T-helper 2 cell treated with Interferon-gamma antibody and Interleukin-4, amounts not matched to agents 100 ng/mL and 5 ng/mL, for 36 hours (primary cell): ENCODE results near the gene ZNF594. TPM values are rescaled to one million over a fixed set of nuclear protein-coding genes. Genes with fewer than 3 reads are reported as not detected.
"Not testable (repeated sequence)": the region's sequence is repeated elsewhere in the genome, so short reads cannot be mapped to it uniquely, and the experiment has no call there.

Experiments used
- intact Hi-C: fragments of 100-400 bp; cut with micrococcal nuclease; formaldehyde crosslinking; loops from one replicate; pipeline ENCODE4 v1.15.1; 2023
- total RNA-seq: library from RNA; stranded (reverse); gene quantifications from 2 replicates; pipeline ENCODE4 v1.2.3, GENCODE V29; 2022

Gene ZNF594
- 8.6 and 10.5 TPM in 2 replicates for total RNA-seq

DNA sequence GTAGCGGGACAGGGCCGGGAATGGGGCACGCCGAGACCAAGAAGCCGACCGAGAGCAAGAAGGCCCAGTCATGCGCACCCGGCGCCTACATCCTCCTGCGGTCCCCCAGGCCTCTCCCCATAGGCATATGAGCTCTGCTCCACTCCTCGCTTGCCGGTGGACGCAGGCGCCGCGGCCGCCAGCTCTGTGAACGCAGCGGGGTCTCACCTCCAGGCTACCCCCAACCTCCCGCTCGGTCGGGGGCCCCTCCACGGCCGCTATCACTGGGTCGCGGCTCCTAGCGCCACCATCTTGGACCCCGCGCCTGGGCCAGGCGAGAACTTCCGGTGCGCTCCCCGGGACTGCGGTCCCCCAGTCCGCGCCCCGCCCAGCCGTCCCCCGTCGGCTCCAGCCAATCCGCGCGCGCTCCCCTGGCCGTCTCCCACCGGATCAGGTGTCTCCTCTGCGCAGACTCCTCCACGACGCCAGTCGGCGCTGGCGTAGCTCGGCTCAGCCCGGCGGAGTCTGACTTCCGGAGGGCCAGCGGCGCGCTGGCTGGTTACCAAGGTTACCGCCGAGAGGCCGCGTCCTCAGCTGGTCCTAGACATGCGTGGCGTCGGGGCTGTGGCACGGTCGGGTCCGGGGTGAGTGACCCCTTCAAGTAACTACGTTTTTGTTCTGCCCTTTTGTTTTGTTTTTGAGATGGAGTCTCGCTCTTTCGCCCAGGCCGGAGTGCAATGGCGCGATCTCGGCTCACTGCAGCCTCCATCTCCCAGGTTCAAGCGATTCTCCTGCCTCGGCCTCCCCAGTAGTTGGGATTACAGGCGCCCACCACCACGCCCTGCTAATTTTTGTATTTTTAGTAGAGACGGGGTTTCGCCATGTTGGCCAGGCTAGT, at the start of gene ZNF594:
Gene ZNF594, minus strand, starts transcription at position 328 of the 877 bp plus-strand sequence. CDS start 7,612 bp downstream, outside the sequence.
- intact Hi-C loops, result loop anchor here (2.0 to 10.0 kb wide), 3 partner anchors 81 to 113 kb away; partner anchors contain the start of genes RABEP1, ZFP3 and ZNF232

DNA sequence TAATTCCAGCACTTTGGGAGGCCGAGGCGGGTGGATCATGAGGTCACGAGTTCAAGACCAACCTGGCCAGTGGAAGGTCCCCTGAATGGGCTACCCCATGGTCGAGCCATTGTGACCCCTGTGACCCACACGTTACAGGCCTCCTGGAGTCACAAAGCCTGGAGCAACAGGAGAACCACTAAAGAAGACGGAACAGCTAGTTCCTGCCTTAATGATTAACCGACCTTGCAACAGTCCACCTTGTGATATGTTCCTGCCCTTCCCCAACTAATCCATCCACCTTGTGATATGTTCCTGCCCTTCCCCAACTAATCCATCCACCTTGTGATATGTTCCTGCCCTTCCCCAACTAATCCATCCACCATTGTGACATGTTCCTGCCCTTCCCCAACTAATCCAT, 48.1 kb upstream of the ZNF594 start:
- intact Hi-C loops, result not testable (repeated sequence)

DNA sequence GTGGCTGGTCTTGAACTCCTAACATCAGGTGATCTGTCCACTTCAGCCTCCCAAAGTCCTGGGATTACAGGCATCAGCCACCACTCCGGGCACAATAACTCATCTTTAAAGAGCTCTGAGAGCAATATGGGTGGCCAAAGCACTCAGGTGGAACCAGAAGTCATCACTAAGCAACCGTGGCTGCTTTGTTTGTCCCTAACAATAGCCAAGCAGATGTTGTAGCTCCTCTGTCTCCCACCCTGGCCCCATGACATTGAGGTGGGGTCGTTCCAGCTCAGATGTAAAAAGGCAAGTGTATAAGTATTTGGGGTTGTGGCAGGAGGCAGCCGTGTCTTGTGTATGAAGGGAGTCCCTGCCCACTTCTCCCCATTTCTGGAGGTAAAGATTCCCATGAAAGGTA, 46.7 kb upstream of the ZNF594 start:
- intact Hi-C loops, result no loop called here

DNA sequence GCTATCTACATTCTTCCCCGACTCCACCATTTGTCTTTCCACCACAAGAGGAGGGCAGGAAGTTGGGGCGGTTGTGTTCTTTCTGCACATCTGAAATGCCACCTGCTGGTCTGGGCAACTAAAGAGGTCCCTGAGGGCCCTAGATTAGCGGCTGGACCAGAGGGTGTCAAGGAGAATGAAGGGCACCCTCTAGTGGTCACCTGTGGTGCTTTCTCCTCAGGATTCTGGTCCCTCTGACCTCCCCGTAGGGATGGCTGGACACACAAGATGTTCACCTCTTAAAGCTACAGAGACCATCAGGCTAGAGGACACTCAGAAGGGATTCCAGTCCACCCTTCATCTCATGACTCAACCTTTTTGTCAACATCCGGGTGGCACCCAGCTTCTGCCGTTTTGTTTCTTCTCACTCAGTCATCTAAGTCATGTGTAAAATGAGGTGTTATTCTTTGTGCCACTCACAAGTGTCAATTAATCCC, 45.9 kb upstream of the ZNF594 start:
- intact Hi-C loops, result loop anchor here (1.0 kb wide), 1 partner anchor 40 kb away; no protein-coding TSS in a partner anchor

DNA sequence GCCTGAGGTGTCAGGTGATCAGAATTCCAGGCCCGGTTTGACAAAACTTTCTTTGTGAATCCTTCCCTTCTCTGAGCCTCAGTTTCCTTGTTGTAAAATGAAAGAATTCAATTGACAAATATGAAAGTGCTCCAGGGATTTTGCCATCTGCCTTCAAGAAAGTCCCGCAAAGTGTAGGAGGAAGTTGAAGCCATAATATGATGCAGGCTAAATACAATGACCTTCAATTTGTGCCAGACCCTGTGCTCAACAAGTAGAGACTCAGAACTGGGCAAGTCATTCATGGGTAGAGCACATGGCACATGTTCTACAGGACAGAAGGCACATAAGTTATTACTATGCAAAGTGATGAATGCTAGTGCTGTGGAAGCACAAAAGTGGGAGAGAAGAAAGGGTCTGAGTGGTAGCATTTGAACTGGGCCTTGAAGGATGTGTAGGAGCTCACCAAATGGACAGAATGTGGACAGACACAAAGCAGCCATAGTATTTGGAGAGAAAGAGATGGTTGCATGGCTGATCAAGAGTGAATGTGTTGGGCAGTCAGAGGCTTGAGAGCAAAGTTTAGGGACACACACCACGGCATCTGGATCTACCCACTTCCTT, 45.4 kb upstream of the ZNF594 start:
- intact Hi-C loops, result loop anchor here (1.0 kb wide), 1 partner anchor 40 kb away; no protein-coding TSS in a partner anchor

DNA sequence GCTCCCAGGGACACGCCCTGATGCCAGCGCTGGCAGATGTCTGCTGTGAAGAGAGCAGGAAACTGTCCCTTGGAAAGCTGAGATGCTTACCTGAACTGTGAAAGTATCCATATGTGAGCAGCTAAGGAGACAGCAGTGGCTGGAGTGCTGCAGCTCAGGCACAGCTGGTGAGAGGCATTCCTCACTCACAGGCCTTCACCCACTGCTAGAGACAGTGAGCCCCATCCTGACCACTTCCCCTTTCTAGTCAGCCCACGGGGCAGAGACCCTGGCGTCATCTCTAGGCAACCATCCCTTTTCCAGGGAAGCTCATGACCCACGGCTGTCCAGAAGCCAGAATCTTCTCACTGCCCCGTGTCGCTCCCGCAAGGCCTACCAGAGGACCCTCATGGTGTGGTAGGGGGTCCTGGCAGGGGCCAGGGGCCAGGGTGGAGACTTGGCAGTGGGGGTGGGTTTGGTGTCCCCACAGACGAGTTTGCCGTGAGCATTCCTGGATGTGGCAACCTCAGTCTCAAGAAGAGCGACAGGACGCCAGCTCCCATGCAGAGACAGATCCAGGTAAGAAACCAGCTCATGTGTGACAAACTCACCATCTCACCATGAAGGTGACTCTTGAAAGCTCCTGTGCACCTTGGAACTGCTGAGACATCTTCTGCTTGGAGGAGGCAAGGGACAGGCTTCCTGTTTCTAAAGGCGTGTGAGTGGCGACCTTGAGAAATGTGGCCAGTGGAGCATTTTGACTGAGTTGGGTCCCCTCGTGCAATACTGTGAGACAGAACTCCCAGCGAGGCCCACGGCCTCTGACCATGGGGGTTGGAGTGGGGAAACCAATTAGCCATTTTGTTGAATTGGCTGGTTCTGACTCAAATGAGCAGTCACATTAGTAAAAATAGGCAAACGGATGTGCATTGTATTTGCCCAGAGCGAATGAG, 43.2 kb upstream of the ZNF594 start, which contains the start of gene SCIMP:
Gene SCIMP, minus strand, starts transcription at position 216 of the 932 bp plus-strand sequence. Its CDS starts 105 bp downstream, at position 111.
- intact Hi-C loops, result no loop called here

DNA sequence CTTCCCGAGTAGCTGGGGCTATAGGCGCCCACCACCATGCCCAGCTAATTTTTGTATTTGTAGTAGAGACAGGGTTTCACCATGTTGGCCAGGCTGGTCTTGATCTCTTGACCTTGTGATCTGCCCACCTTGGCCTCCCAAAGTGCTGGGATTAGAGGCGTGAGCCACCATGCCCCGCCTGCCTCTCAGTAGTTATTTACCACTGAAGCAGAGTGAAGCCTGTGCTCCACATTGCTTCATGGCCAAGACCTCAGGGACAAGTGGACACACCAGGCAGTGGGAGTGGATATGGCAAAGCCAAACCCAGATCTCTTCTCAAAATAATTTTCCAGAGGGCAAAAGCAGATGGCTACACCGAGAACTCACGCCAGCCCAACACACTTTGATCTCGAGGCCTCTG, 41.8 kb upstream of the ZNF594 start:
- intact Hi-C loops, result not testable (repeated sequence)

DNA sequence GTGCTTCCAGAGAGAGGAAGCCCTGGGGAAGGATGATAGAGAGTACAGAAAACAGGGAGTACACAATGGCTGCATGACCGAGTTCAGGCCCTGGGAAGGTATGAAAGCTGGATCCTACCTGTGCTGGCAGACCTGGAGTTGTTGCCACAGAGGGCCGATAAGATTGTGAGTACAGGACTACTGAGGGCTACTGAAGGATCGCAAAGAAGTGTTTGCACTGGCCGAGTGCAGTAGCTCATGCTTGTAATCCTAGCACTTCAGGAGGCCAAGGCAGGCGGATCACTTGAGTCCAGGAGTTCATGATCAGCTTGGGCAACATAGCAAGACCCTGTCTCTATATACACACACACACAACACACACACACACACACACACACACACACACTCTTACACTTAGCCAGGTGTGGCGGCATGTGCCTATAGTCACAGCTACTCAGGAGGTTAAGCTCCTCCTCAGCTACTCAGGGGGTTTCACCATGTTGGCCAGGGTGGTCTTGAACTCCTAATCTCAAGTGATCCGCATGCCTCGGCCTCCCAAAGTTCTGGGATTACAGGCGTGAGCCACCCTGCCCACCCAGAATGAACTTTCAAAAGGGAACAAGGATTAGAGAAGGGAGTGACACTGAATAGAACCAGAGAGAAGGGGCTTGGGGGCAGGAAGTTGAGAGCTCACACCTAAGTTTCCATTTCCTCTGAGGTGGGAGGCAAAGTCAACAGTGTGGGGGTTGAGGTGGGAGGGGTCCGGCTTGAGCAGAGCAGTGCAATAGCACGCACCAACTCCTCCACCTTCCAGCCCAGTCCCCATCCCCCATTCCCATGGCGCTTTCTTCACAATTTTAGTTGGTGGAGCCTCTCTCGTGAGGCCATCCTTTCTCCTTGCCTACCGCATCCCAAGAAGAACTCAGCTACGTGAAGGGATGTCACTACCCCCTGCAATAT, 35.5 kb upstream of the ZNF594 start:
- intact Hi-C loops, result no loop called here

DNA sequence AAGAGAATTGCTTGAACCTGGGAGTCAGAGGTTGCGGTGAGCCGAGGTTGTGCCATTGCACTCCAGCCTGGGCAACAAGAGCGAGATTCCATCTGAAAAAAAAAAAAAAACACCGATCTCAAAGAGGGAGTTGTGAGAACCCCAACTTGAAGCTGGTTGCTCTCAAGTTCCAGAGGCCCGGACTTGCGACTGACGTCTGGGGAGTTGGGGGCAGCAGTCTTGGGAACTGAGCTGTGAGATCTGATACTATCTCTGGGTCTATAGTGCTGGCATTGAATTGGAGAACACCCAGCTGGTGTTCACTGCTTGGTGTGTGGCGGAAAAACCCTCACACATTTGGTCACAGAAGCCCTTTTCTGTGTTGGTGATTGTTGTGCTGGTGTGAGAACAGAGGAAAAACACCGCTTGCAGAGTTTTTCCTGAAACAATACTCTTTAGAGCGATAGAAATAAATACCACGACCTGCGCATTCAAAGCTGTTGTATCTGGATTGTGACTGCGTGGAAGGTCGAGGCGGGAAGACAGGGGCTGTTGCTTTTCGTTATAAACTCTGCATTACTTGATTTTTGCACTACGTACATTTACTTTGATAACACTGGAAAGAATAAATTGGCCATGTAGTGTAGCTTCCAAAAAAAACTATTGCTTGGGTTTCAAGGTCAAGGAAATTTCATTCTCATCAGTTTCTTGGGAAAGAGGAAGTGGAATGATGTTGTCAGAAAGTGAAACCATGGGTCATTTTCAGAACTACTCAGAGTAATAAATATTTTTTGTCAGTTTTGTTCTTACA, 34.2 kb upstream of the ZNF594 start:
- intact Hi-C loops, result no loop called here

DNA sequence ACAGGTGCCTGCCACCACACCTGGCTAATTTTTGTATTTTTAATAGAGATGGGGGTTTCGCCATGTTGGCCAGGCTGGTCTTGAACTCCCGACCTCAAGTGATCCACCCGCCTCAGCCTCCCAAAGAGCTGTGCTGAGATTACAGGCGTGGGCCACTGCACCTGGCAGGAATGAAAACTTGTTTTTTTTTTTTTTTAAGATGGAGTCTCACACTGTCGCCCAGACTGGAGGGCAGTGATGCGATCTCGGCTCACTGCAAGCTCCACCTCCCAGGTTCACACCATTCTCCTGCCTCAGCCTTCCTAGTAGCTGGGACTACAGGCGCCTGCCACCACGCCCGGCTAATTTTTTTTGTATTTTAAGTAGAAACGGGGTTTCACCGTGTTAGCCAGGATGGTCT, 30.2 kb upstream of the ZNF594 start:
- intact Hi-C loops, result not testable (repeated sequence)

DNA sequence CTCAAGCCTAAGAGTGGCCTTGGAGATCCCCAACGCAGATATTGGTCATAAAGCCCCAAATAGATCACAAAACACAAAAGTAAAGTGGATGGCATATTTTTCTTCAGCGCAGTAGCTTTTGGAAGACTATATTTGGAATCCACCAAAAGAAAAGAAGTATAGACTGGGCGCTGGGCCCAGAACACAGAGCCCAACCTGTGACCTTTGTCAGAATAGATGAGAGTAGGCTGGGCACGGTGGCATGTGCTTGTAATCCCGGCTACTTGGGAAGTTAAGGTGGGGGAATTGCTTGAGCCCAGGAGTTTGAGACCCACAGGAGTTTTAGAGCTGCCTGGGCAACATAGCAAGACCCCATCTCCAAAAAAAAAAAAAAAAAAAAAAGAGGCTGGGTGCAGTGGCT, 28.4 kb upstream of the ZNF594 start:
- intact Hi-C loops, result no loop called here

DNA sequence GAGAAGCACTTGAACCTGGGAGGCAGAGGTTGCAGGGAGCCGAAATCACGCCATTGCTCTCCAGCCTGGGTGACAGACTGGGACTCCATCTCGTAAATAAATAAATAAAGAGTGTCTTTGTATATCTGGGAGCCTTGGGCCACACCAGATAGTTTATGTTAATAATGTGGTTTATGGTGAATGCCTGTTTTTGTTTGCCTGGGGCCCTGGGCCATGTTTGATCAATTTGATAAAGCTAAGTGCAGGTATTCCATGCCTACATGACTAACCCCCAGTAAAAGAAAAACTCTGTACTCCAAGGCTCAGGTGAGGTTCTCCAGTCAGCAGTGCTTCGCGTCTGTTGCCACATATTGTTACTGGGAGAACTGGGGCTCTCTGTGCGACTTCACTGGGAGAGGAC, 27.9 kb upstream of the ZNF594 start:
- intact Hi-C loops, result no loop called here

DNA sequence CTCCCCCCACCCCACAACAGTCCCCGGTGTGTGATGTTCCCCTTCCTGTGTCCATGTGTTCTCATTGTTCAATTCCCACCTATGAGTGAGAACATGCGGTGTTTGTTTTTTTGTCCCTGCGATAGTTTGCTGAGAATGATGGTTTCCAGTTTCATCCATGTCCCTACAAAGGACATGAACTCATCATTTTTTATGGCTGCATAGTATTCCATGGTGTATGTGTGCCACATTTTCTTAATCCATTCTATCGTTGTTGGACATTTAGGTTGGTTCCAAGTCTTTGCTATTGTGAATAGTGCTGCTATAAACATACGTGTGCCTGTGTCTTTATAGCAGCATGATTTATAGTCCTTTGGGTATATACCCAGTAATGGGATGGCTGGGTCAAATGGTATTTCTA, 25.9 kb upstream of the ZNF594 start:
- intact Hi-C loops, result not testable (repeated sequence)

DNA sequence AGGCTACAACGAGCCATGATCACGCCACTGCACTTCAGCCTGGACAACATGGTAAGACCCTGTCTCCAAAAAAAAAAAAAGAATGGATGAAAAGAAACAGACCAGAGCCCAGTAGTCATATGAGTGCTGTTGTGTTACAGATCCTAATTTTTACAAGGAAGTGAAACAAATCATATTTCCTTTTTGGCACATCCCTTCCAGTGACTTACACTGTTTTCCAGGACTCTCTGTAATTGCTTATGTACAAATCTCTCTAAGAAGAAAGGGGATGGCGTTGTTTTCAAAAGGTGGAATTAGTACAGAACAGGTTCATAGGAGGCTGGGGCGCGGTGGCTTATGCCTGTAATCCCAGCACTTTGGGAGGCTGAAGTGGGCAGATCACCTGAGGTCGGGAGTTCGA, 19.8 kb upstream of the ZNF594 start:
- intact Hi-C loops, result no loop called here

DNA sequence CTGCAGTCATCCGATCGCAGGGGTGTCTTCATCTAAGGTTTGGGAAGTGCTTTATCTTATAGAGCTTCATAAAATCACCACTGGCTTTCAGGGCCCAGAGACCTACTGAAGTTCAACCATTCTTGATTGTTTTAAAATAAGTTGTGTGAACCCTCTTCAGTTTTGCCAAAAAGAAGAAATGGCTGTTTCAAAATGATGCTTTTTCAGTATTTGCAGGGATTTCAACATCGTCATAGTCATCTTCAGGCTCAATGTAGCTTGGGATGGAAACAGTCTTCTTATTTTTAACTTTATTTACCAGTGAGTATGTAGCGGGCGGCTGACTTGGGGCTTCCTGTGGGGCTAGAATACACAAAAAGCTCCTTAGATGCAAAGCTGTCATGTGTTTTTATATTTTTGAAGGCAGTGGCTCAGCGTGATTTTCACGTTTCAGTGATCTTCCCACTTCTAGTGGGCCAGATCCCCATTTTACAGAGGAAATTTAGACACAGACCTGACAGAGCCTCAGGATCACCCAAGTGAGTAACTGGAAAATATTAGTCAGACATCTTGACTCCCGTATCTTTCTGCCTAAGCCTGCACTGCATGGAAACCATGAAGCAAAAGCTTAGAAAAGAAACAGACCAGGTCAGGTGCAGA, 19.1 kb upstream of the ZNF594 start:
- intact Hi-C loops, result no loop called here

DNA sequence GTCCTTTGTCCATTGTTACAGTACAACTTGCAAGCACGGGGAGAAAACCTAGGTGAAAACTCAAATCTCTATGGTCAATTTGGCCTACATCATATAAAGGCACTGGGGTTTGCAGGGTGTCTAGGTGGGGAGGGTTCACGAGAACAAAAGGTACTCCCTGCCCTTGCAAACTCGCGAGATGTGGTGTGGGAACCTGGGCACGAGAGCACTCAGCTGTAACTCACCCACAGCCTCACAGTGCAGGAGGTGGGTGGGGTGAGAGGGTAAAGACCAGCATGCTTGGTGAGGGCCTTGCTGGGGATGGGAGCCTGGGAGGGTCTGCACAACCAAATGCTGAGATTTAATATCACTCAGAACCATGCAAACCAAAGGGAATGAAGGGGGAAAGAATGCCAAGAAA, 18.4 kb upstream of the ZNF594 start:
- intact Hi-C loops, result no loop called here

DNA sequence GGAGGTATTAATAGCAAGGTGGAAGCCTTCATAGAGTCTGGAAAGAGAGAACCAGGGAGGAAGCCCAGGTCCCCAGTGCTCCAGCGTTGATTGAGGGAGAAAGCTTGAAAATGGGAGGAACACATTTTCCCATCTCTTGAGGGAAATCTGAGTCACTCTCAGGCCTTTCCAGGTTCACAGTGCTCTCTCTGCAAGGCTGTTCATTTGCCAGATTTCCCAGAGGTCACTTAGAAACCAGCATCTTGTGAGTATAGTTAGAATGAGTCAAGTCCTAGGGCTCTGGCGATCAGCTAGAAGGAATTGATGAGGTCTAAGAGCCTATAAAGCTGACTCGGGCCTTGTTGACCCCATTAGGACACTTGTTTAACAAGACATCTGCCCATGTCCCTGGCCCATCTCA, 17.7 kb upstream of the ZNF594 start:
- intact Hi-C loops, result no loop called here

DNA sequence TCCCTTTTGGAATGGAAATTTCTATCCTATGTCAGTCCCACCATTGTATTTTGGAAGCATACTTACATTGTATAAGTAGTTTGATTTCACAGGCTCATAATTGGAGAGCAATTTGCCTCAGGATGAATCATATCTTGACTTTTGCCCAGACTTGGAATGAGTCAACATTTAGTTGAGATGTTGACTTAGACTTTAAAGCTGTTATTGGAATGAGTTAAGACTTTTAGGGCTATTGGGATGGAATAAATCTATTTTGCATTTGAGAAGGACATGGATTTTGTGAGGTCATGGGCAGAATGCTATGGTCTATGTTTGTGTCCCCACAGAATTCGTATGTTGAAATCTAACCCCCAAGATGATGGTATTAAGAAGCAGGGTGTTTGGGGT, 12.2 kb upstream of the ZNF594 start:
- intact Hi-C loops, result no loop called here
